BJ (cell line): Measurements from ENCODE around the gene NRL. TPM values are rescaled to one million over a fixed set of nuclear protein-coding genes. Genes with fewer than 3 reads are reported as not detected.
A peak's percentile ranks its signal among the peaks of the same experiment; 100 is the strongest.

Experiments used
- CTCF ChIA-PET: fragments of 350-600 bp; formaldehyde crosslinking; extraction: SDS; loops from one replicate; lab custom pipeline; 2021; ENCODE audit warnings: antibody characterized with exemption, inconsistent platforms; lab: Yijun Ruan, JAX
- POLR2A ChIA-PET: fragments of 300-600 bp; sonication (Branson Sonifier 250); formaldehyde crosslinking; extraction: SDS; loops from one replicate; lab custom pipeline; 2021; ENCODE audit warnings: antibody characterized with exemption; lab: Charles Lee
- DNase-seq: peaks from one replicate; pipeline ENCODE4 v3.0.0-alpha.2; 2011; ENCODE audit warnings: low read depth
- H3K27me3 ChIP-seq: 2 replicates; pipeline ENCODE4 v1.6.0; 2011; ENCODE audit warnings: low read length; ENCODE audit not compliant: control insufficient read depth, insufficient read depth
- H3K36me3 ChIP-seq: 2 replicates; pipeline ENCODE4 v1.5.1; 2011; ENCODE audit warnings: low read length; ENCODE audit not compliant: control insufficient read depth, insufficient read depth
- H3K4me3 ChIP-seq: 2 replicates; pipeline ENCODE4 v1.5.1; 2011; ENCODE audit warnings: low read depth, mild to moderate bottlenecking, control low read depth, low read length
- polyA plus RNA-seq: library from polyadenylated mRNA; depleted of rRNA; stranded (reverse); fragments of >200 nt; gene quantifications from 2 replicates; pipeline ENCODE4 v1.2.3, GENCODE V29; 2011
- TF ChIP-seq, protein P1 (sequence below): IDR thresholded peaks from 2 replicates; pipeline ENCODE4 v1.5.1; 2011; ENCODE audit warnings: low read depth, mild to moderate bottlenecking, control low read depth, inconsistent platforms, low read length, moderate library complexity; ENCODE audit not compliant: insufficient read depth

The NRL gene
- polyA plus RNA-seq, 1 experiment = 0.91 TPM

DNA sequence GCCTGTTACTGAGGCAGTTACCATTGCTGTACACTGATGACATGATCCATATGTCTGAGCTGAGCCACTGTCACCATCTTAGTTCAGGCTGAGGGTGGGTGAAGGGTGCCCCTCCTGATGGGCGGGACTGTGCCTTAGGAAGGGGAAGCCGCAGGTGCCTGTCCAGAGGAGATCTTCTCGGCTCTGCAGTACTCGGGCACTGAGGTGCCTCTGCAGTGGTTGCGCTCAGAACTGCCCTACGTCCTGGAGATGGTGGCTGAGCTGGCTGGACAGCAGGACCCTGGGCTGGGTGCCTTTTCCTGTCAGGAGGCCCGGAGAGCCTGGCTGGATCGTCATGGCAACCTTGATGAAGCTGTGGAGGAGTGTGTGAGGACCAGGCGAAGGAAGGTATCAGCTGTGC, 36.2 kb upstream of the NRL start:
- ChIA-PET CTCF (interaction anchor here (0.6 to 4.0 kb wide), 6 partner anchors 10 to 588 kb away, joined by 3 to 35 read pairs (median 4); partner anchors contain the start of gene IRF9), POLR2A (interaction anchor here (1.2 kb wide), 1 partner anchor 10 kb away, joined by 3 read pairs; the partner anchor contains the start of gene IRF9)
- TF ChIP-seq, protein P1, sequence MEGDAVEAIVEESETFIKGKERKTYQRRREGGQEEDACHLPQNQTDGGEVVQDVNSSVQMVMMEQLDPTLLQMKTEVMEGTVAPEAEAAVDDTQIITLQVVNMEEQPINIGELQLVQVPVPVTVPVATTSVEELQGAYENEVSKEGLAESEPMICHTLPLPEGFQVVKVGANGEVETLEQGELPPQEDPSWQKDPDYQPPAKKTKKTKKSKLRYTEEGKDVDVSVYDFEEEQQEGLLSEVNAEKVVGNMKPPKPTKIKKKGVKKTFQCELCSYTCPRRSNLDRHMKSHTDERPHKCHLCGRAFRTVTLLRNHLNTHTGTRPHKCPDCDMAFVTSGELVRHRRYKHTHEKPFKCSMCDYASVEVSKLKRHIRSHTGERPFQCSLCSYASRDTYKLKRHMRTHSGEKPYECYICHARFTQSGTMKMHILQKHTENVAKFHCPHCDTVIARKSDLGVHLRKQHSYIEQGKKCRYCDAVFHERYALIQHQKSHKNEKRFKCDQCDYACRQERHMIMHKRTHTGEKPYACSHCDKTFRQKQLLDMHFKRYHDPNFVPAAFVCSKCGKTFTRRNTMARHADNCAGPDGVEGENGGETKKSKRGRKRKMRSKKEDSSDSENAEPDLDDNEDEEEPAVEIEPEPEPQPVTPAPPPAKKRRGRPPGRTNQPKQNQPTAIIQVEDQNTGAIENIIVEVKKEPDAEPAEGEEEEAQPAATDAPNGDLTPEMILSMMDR = no peak
- no peak for DNase-seq
- Histone ChIP-seq H3K4me3 (no peak overlapping the region), H3K36me3 (peaks cover 36% of the 10 kb centered on the region), H3K27me3 (no peaks in the 10 kb centered on the region)

DNA sequence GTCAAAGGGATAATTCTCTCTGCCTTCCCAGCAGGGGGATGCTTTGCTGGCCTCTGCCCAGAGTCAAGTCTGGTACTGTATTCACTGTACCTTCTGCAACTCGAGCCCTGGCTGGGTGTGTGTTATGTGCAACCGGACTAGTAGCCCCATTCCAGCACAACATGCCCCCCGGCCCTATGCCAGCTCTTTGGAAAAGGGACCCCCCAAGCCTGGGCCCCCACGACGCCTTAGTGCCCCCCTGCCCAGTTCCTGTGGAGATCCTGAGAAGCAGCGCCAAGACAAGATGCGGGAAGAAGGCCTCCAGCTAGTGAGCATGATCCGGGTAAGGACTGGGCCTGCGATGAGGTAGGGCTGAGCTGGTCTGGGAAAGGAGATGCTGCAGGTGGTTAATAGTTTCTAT, 35.8 kb upstream of the NRL start:
- peaks cover 32% of the 10 kb centered on the region for H3K36me3 ChIP-seq
- H3K27me3 ChIP-seq = no peaks in the 10 kb centered on the region
- H3K4me3 ChIP-seq = no peak overlapping the region
- ChIA-PET CTCF (interaction anchor here (0.6 to 4.0 kb wide), 5 partner anchors 10 to 587 kb away, joined by 3 to 35 read pairs (median 3); partner anchors contain the start of gene IRF9), POLR2A (interaction anchor here (1.2 kb wide), 1 partner anchor 11 kb away, joined by 3 read pairs; the partner anchor contains the start of gene IRF9)
- no peak for DNase-seq
- TF ChIP-seq, protein P1 = no peak

DNA sequence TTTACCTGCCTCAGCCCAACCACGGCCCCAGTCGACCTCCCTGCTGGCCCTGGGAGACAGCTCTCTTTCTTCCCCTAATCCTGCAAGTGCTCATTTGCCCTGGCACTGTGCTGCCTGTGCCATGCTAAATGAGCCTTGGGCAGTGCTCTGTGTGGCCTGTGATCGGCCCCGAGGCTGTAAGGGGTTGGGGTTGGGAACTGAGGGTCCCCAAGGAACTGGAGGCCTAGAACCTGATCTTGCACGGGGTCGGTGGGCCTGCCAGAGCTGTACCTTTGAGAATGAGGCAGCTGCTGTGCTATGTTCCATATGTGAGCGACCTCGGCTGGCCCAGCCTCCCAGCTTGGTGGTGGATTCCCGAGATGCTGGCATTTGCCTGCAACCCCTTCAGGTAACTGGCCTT, 35.3 kb upstream of the NRL start:
- no peaks in the 10 kb centered on the region for H3K27me3 ChIP-seq
- no peak for DNase-seq
- POLR2A ChIA-PET = no interaction called here
- peaks cover 28% of the 10 kb centered on the region for H3K36me3 ChIP-seq
- CTCF ChIA-PET = interaction anchor here (0.9 to 4.0 kb wide), 2 partner anchors 11 to 41 kb away, joined by 4 to 35 read pairs; partner anchors contain the start of gene IRF9
- TF ChIP-seq, protein P1 = no peak
- no peak overlapping the region for H3K4me3 ChIP-seq

DNA sequence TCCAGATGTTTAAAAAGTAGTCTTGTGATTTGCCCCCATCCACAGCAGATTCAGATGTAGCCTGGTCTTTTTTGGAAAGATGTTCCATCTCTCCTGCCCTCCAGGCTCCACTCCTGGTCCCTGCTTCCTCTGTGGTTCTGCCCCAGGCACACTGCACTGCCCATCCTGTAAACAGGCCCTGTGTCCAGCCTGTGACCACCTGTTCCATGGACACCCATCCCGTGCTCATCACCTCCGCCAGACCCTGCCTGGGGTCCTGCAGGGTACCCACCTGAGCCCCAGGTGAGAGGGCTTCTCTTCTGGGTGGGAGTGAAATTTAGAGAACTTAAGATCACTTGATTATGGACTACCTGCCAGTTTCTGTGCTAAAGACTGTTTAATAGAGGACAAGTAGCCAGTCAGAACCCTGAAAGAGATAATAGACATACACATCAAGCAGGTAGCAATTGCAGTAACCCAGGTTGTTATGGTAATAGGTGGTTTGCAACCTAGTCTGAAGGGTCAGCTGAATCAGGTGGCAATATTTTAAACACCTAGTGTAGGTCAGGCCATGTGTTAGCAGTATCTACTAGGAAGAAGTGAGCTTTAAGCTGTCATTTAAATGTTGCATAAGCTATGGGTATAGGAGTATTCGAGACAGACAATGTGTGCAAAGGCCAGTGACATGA, 34.7 kb upstream of the NRL start:
- Histone ChIP-seq H3K36me3 (peaks cover 26% of the 10 kb centered on the region), H3K27me3 (no peaks in the 10 kb centered on the region), H3K4me3 (no peak overlapping the region)
- POLR2A ChIA-PET = no interaction called here
- CTCF ChIA-PET = interaction anchor here (4.0 kb wide), 1 partner anchor 11 kb away, joined by 35 read pairs; the partner anchor contains the start of gene IRF9
- DNase-seq = no peak
- TF ChIP-seq, protein P1 = no peak

DNA sequence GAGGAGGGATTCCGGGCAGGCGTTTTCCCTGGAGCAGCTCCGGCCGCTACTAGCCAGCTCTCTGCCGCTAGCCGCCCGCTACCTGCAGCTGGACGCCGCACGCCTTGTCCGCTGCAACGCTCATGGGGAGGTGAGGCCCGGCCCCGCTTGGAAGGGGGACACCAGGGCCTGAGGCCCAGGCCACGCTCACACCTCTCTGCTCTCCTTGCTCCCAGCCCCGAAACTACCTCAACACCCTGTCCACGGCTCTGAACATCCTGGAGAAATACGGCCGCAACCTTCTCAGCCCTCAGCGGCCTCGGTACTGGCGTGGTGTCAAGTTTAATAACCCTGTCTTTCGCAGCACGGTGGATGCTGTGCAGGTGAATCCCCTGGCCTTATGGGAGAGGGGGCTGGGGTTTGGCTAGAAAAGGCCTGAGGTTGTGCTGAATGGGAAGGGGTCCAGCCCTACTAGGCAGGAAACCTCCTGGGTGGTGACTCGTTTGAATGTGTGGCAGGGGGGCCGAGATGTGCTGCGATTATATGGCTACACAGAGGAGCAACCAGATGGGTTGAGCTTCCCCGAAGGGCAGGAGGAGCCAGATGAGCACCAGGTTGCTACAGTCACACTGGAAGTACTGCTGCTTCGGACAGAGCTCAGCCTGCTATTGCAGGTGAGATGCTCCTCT, 33.1 kb upstream of the NRL start:
- CTCF ChIA-PET = interaction anchor here (1.4 to 3.8 kb wide), 3 partner anchors 13 to 94 kb away, joined by 4 to 39 read pairs (median 9); partner anchors contain the start of genes IRF9 and TINF2
- H3K4me3 ChIP-seq = peak overlapping the region; percentile 59
- POLR2A ChIA-PET = no interaction called here
- peaks cover 29% of the 10 kb centered on the region for H3K36me3 ChIP-seq
- no peak for DNase-seq
- TF ChIP-seq, protein P1 = no peak
- no peaks in the 10 kb centered on the region for H3K27me3 ChIP-seq
